ENCODE data around the gene MUCL3. TPM values are rescaled to one million over a fixed set of nuclear protein-coding genes. Genes with fewer than 3 reads are reported as not detected.
"Not testable (repeated sequence)": the region's sequence is repeated elsewhere in the genome, so short reads cannot be mapped to it uniquely, and the experiment has no call there.

MUCL3 gene
- total and polyA plus RNA-seq, 2 donors (not counting 1 experiment from before 2014, with no cell fraction given): not detected

DNA sequence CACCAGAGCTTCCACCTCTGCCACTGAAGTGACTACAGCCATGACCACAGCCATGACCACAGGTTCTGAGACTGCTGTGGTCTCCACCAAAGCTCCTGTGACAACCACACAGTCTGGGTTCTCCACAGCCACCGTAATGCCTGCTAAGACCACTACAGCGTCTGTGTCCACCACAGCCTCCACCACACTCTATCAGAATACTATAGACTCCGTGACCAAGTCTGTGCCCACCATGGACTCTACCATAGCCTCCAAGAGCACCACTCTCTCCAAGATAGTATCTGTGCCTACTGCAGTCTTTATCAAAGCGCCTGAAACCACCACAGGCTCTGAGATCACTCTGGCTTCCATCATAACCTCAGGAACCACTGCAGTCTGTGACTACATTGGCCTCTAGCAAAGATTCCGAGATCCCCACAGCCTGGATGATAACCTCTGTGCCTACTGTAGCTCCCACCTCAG, 24.4 kb downstream of the MUCL3 start:
- Histone ChIP-seq H2AFZ (ENCODE audit: insufficient read depth, low read depth, low read length, poor library complexity, severe bottlenecking) (no peak overlapping the region), H3K4me3 (ENCODE audit: control extremely low read depth in 1 of 5, extremely low read depth in 1 of 5, insufficient read depth in 1 of 5, low read depth in 2 of 5, low read length in 4 of 5) (no peak overlapping the region), H3K4me2 (replicated peaks; ENCODE audit: low read depth, low read length, poor library complexity, severe bottlenecking) (no peak overlapping the region), H3K27me3 (replicated peaks in 1 of 4; ENCODE audit: control extremely low read depth in 1 of 4, control insufficient read depth in 3 of 4, insufficient read depth in 4 of 4, low read length in 3 of 4) (peaks cover 0 to 20% (median 0%) of the 10 kb centered on the region in 4 experiments), H4K20me1 (ENCODE audit: control insufficient read depth, insufficient read depth, low read length, poor library complexity, severe bottlenecking) (no peaks in the 10 kb centered on the region), H3K9me3 (ENCODE audit: control extremely low read depth in 1 of 3, control insufficient read depth in 2 of 3, insufficient read depth in 1 of 3, low read length in 2 of 3) (peaks cover 0 to 6% (median 0%) of the 10 kb centered on the region in 3 donors), H3K79me2 (ENCODE audit: control insufficient read depth, insufficient read depth, low read length) (no peaks in the 10 kb centered on the region), H3K36me3 (replicated peaks in 1 of 2; ENCODE audit: control extremely low read depth in 1 of 2, control insufficient read depth in 1 of 2, extremely low read depth in 1 of 2, insufficient read depth in 2 of 2, low read length in 1 of 2) (no peaks in the 10 kb centered on the region), H3K9ac (ENCODE audit: low read length) (no peak overlapping the region), H3K27ac (ENCODE audit: low read length in 2 of 2) (no peak overlapping the region), H3K4me1 (ENCODE audit: control insufficient read depth in 2 of 2, insufficient read depth in 2 of 2, low read length in 2 of 2) (no peaks in the 10 kb centered on the region)
- TF ChIP-seq, protein P1, sequence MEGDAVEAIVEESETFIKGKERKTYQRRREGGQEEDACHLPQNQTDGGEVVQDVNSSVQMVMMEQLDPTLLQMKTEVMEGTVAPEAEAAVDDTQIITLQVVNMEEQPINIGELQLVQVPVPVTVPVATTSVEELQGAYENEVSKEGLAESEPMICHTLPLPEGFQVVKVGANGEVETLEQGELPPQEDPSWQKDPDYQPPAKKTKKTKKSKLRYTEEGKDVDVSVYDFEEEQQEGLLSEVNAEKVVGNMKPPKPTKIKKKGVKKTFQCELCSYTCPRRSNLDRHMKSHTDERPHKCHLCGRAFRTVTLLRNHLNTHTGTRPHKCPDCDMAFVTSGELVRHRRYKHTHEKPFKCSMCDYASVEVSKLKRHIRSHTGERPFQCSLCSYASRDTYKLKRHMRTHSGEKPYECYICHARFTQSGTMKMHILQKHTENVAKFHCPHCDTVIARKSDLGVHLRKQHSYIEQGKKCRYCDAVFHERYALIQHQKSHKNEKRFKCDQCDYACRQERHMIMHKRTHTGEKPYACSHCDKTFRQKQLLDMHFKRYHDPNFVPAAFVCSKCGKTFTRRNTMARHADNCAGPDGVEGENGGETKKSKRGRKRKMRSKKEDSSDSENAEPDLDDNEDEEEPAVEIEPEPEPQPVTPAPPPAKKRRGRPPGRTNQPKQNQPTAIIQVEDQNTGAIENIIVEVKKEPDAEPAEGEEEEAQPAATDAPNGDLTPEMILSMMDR (IDR thresholded peaks at IDR 0.05): no peak
- no peak for TF ChIP-seq EZH2 (IDR thresholded peaks at IDR 0.05; ENCODE audit: borderline replicate concordance, insufficient read depth, low read depth, low read length, poor library complexity, severe bottlenecking)
- DNase-seq (no peak), ATAC-seq (ENCODE audit: low read depth) (no peak)
- Mint-ChIP-seq H3K27ac (no peak overlapping the region), H3K4me3 (no peak overlapping the region), H3K9me3 (ENCODE audit: insufficient read depth) (no peaks in the 10 kb centered on the region), H3K27me3 (peaks cover 45% of the 10 kb centered on the region), H3K4me1 (peaks cover 5% of the 10 kb centered on the region)
- ChIA-PET POLR2A (no interaction called here), CTCF (no interaction called here)
- intact Hi-C loops (cut with micrococcal nuclease): no loop called here
- WGBS (ENCODE audit: insufficient coverage): 74% methylated on average over 5 of the region's 5 CpGs

DNA sequence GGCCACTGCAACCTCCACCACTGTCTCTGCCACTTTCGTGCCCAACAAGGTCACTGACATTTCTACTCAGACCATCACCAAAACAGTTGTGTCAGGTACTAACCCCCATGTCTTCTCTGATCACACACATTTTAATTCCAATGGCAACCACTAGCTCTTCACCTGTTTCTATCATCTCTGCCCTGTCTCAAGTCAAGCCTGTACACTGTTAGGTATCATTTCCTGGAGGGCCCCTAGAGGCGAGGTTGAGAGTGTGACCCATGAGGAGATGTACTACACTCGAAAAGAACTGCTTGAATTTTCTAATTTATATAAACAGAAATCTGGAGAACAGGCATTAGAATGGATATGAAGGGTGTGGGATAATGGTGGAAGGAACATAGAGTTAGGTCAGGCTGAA, 25.4 kb downstream of the MUCL3 start:
- ChIA-PET POLR2A (no interaction called here), CTCF (no interaction called here)
- Histone ChIP-seq H3K4me1 (ENCODE audit: control insufficient read depth in 2 of 2, insufficient read depth in 2 of 2, low read length in 2 of 2) (no peaks in the 10 kb centered on the region), H3K27me3 (replicated peaks in 1 of 4; ENCODE audit: control extremely low read depth in 1 of 4, control insufficient read depth in 3 of 4, insufficient read depth in 4 of 4, low read length in 3 of 4) (peaks cover 0 to 20% (median 0%) of the 10 kb centered on the region in 4 experiments), H3K4me2 (replicated peaks; ENCODE audit: low read depth, low read length, poor library complexity, severe bottlenecking) (no peak overlapping the region), H3K9me3 (ENCODE audit: control extremely low read depth in 1 of 3, control insufficient read depth in 2 of 3, insufficient read depth in 1 of 3, low read length in 2 of 3) (peaks cover 0 to 6% (median 0%) of the 10 kb centered on the region in 3 donors), H4K20me1 (ENCODE audit: control insufficient read depth, insufficient read depth, low read length, poor library complexity, severe bottlenecking) (no peaks in the 10 kb centered on the region), H3K4me3 (ENCODE audit: control extremely low read depth in 1 of 5, extremely low read depth in 1 of 5, insufficient read depth in 1 of 5, low read depth in 2 of 5, low read length in 4 of 5) (no peak overlapping the region), H3K36me3 (replicated peaks in 1 of 2; ENCODE audit: control extremely low read depth in 1 of 2, control insufficient read depth in 1 of 2, extremely low read depth in 1 of 2, insufficient read depth in 2 of 2, low read length in 1 of 2) (no peaks in the 10 kb centered on the region), H2AFZ (ENCODE audit: insufficient read depth, low read depth, low read length, poor library complexity, severe bottlenecking) (no peak overlapping the region), H3K79me2 (ENCODE audit: control insufficient read depth, insufficient read depth, low read length) (no peaks in the 10 kb centered on the region), H3K9ac (ENCODE audit: low read length) (no peak overlapping the region), H3K27ac (ENCODE audit: low read length in 2 of 2) (no peak overlapping the region)
- no peak overlapping the region for H3K4me3 Mint-ChIP-seq
- 0% methylated on average over 1 of the region's 3 CpGs for WGBS (ENCODE audit: insufficient coverage)
- no peak for TF ChIP-seq EZH2 (IDR thresholded peaks at IDR 0.05; ENCODE audit: borderline replicate concordance, insufficient read depth, low read depth, low read length, poor library complexity, severe bottlenecking)
- H3K9me3 Mint-ChIP-seq (ENCODE audit: insufficient read depth): no peaks in the 10 kb centered on the region
- intact Hi-C loops (cut with micrococcal nuclease): no loop called here
- DNase-seq (no peak), ATAC-seq (ENCODE audit: low read depth) (no peak)
- peaks cover 5% of the 10 kb centered on the region for H3K4me1 Mint-ChIP-seq
- no peak overlapping the region for H3K27ac Mint-ChIP-seq
- peaks cover 42% of the 10 kb centered on the region for H3K27me3 Mint-ChIP-seq

DNA sequence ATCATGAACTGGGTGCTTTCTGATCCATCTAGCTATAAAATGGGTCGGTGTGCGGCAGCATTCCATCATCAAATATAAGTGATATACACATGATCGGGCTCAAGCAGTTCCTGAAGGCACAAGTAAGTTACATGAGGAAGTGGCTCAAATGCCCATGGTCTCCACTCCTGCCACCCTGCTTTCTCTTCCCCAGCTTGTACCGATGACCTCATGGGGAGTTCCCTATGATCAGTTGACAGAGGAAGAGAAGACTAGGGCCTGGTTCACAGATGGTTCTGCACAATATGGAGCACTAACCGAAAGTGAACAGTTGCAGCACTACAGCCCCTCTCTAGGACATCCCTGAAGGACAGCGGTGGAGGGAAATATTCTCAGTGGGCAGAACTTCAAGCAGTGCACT, 28.4 kb downstream of the MUCL3 start:
- H3K9ac ChIP-seq (ENCODE audit: low read length); H3K4me3 Mint-ChIP-seq; H3K4me1 ChIP-seq (ENCODE audit: control insufficient read depth in 2 of 2, insufficient read depth in 2 of 2, low read length in 2 of 2); H4K20me1 ChIP-seq (ENCODE audit: control insufficient read depth, insufficient read depth, low read length, poor library complexity, severe bottlenecking); H3K4me1 Mint-ChIP-seq; H3K36me3 ChIP-seq (replicated peaks in 1 of 2; ENCODE audit: control extremely low read depth in 1 of 2, control insufficient read depth in 1 of 2, extremely low read depth in 1 of 2, insufficient read depth in 2 of 2, low read length in 1 of 2); ATAC-seq (ENCODE audit: low read depth); H3K4me2 ChIP-seq (replicated peaks; ENCODE audit: low read depth, low read length, poor library complexity, severe bottlenecking); H3K4me3 ChIP-seq (ENCODE audit: control extremely low read depth in 1 of 5, extremely low read depth in 1 of 5, insufficient read depth in 1 of 5, low read depth in 2 of 5, low read length in 4 of 5); H3K27ac ChIP-seq (ENCODE audit: low read length in 2 of 2); H3K9me3 ChIP-seq (ENCODE audit: control extremely low read depth in 1 of 3, control insufficient read depth in 2 of 3, insufficient read depth in 1 of 3, low read length in 2 of 3); H3K27ac Mint-ChIP-seq; H2AFZ ChIP-seq (ENCODE audit: insufficient read depth, low read depth, low read length, poor library complexity, severe bottlenecking); H3K79me2 ChIP-seq (ENCODE audit: control insufficient read depth, insufficient read depth, low read length); H3K9me3 Mint-ChIP-seq (ENCODE audit: insufficient read depth); intact Hi-C loops (cut with micrococcal nuclease); POLR2A ChIA-PET: not testable (repeated sequence)
- peak; percentile 31 for DNase-seq
- peaks cover 48% of the 10 kb centered on the region for H3K27me3 Mint-ChIP-seq
- peaks cover 0 to 23% (median 5%) of the 10 kb centered on the region in 4 experiments for H3K27me3 ChIP-seq (replicated peaks in 1 of 4; ENCODE audit: control extremely low read depth in 1 of 4, control insufficient read depth in 3 of 4, insufficient read depth in 4 of 4, low read length in 3 of 4)
- WGBS (ENCODE audit: insufficient coverage): 83% methylated on average over 2 of the region's 6 CpGs
- CTCF ChIA-PET: interaction anchor here (0.8 kb wide), 1 partner anchor 118 kb away, joined by 3 read pairs; no protein-coding TSS in a partner anchor
